H1 (cell line): Measurements from ENCODE around the gene FIGNL2.

ENCODE experiments used
- CHD2 ChIP-seq: IDR thresholded peaks from 2 replicates; pipeline ENCODE4 v1.6.1; 2012; ENCODE audit warnings: low read length, improper control_type of control experiment
- EP300 ChIP-seq, 2 experiments: IDR thresholded peaks; 1 replicate in 1 of 2; 2 replicates in 1 of 2; pipeline ENCODE4 v1.6.1; 2011 to 2012; ENCODE audit warnings: low read depth in 2 of 2, low read length in 2 of 2, mild to moderate bottlenecking in 2 of 2, borderline replicate concordance in 1 of 2, inconsistent platforms in 1 of 2, moderate library complexity in 1 of 2
- GABPA ChIP-seq: IDR thresholded peaks from 2 replicates; pipeline ENCODE4 v1.6.1; 2011; ENCODE audit warnings: mild to moderate bottlenecking, low read length, moderate library complexity, borderline replicate concordance; ENCODE audit not compliant: insufficient read depth
- RAD21 ChIP-seq, 2 experiments: IDR thresholded peaks in 1 of 2; conservative IDR thresholded peaks in 1 of 2; 2 replicates each; pipeline ENCODE4 v1.6.1; 2011; ENCODE audit warnings: low read depth in 2 of 2, low read length in 2 of 2, improper control_type of control experiment in 1 of 2, inconsistent platforms in 1 of 2, mild to moderate bottlenecking in 1 of 2, moderate library complexity in 1 of 2
- TF ChIP-seq, protein P1 (sequence below), 3 experiments: IDR thresholded peaks; 1 replicate in 2 of 3; 2 replicates in 1 of 3; pipeline versions ENCODE4 v1.5.1 to v1.6.1; 2011; ENCODE audit warnings: low read length in 3 of 3, mild to moderate bottlenecking in 3 of 3, inconsistent platforms in 2 of 3, low read depth in 1 of 3, moderate library complexity in 1 of 3; ENCODE audit not compliant: insufficient read depth in 1 of 3; ENCODE audit errors: control extremely low read depth in 1 of 3

DNA sequence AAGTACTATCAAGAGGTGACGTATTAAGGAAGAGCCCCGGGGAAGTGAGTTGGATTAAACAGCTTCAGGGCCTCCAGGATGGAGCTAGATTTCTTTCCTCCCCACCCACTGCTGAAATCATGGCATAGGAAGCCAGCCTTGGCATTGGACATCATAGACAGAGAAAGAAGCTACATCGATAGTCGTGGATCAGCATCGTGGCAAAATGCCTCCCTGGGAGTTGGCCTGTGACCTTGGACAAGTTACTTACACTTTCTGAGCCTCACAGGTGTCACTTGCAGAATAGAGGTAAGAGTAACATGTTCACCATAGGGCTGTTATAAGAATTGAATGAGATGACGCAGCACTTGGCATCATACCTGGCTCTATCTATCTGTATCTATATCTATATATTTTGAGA, 45.3 kb upstream of the FIGNL2 start:
- no peak for TF ChIP-seq RAD21 (IDR thresholded peaks at IDR 0.05 in 1 of 2, conservative IDR thresholded peaks at IDR 0.05 in 1 of 2; ENCODE audit: low read depth in 2 of 2, low read length in 2 of 2)
- TF ChIP-seq, protein P1, sequence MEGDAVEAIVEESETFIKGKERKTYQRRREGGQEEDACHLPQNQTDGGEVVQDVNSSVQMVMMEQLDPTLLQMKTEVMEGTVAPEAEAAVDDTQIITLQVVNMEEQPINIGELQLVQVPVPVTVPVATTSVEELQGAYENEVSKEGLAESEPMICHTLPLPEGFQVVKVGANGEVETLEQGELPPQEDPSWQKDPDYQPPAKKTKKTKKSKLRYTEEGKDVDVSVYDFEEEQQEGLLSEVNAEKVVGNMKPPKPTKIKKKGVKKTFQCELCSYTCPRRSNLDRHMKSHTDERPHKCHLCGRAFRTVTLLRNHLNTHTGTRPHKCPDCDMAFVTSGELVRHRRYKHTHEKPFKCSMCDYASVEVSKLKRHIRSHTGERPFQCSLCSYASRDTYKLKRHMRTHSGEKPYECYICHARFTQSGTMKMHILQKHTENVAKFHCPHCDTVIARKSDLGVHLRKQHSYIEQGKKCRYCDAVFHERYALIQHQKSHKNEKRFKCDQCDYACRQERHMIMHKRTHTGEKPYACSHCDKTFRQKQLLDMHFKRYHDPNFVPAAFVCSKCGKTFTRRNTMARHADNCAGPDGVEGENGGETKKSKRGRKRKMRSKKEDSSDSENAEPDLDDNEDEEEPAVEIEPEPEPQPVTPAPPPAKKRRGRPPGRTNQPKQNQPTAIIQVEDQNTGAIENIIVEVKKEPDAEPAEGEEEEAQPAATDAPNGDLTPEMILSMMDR (IDR thresholded peaks at IDR 0.05; ENCODE audit: control extremely low read depth in 1 of 3, insufficient read depth in 1 of 3, low read depth in 1 of 3, low read length in 3 of 3), result no peak
- TF ChIP-seq CHD2, result no peak
- no peak for TF ChIP-seq EP300 (IDR thresholded peaks at IDR 0.05; ENCODE audit: borderline replicate concordance in 1 of 2, low read depth in 2 of 2, low read length in 2 of 2)
- no peak for TF ChIP-seq GABPA
